Stimulated activated CD8-positive, alpha-beta memory T cell treated with anti-CD3 and anti-CD28 coated beads, Interleukin-12 subunit alpha, Interleukin-12 subunit beta, amount 100 ng/mL, for 4 hours (primary cell): ENCODE results near the gene LMF1.

Experiments used
- DNase-seq: peaks from one replicate; pipeline ENCODE4 v3.0.0-alpha.2; 2020; ENCODE audit warnings: low read depth

LMF1 gene

GRCh38 chr16:929227-930073, 41.3 kb downstream of the LMF1 start:
- DNase-seq, result no peak

GRCh38 chr16:928526-928925, 42.3 kb downstream of the LMF1 start:
- DNase-seq, result no peak

GRCh38 chr16:927931-928330, 42.9 kb downstream of the LMF1 start:
- DNase-seq, result no peak

- no peak for DNase-seq
Measured at GRCh38 chr16:927406-927805, 43.4 kb downstream of the LMF1 start.

- DNase-seq, result no peak
Measured at GRCh38 chr16:926715-927114, 44.1 kb downstream of the LMF1 start.

- DNase-seq, result no peak
Measured at GRCh38 chr16:924806-925205, 46.0 kb downstream of the LMF1 start.

- DNase-seq, result no peak
Measured at GRCh38 chr16:924063-924462, 46.7 kb downstream of the LMF1 start.

GRCh38 chr16:923184-923583, 47.6 kb downstream of the LMF1 start:
- no peak for DNase-seq

- no peak for DNase-seq
Measured at GRCh38 chr16:922051-922450, 48.7 kb downstream of the LMF1 start.

GRCh38 chr16:921321-921905, 49.4 kb downstream of the LMF1 start:
- no peak for DNase-seq

GRCh38 chr16:920717-921116, 50.1 kb downstream of the LMF1 start:
- DNase-seq, result no peak

- DNase-seq, result no peak
Measured at GRCh38 chr16:920051-920681, 50.6 kb downstream of the LMF1 start.

GRCh38 chr16:919658-920050, 51.1 kb downstream of the LMF1 start:
- no peak for DNase-seq

GRCh38 chr16:918741-919657, 51.8 kb downstream of the LMF1 start:
- DNase-seq, result no peak

GRCh38 chr16:918068-918467, 52.7 kb downstream of the LMF1 start:
- DNase-seq, result no peak

GRCh38 chr16:917591-918061, 53.2 kb downstream of the LMF1 start:
- no peak for DNase-seq

GRCh38 chr16:916035-916799, 54.6 kb downstream of the LMF1 start:
- no peak for DNase-seq

- no peak for DNase-seq
Measured at GRCh38 chr16:915546-915945, 55.2 kb downstream of the LMF1 start.

- DNase-seq, result no peak
Measured at GRCh38 chr16:914440-914839, 56.3 kb downstream of the LMF1 start.

GRCh38 chr16:913817-914439, 56.9 kb downstream of the LMF1 start:
- no peak for DNase-seq
